GM19043 (cell line): ENCODE results near the gene RBM38.

ENCODE experiments used
- ATAC-seq: cut with Tn5 transposase; IDR thresholded peaks from one replicate; pipeline ENCODE4 v1.9.1; 2021; ENCODE audit warnings: low read depth; ENCODE audit not compliant: unreplicated experiment

Gene RBM38

DNA sequence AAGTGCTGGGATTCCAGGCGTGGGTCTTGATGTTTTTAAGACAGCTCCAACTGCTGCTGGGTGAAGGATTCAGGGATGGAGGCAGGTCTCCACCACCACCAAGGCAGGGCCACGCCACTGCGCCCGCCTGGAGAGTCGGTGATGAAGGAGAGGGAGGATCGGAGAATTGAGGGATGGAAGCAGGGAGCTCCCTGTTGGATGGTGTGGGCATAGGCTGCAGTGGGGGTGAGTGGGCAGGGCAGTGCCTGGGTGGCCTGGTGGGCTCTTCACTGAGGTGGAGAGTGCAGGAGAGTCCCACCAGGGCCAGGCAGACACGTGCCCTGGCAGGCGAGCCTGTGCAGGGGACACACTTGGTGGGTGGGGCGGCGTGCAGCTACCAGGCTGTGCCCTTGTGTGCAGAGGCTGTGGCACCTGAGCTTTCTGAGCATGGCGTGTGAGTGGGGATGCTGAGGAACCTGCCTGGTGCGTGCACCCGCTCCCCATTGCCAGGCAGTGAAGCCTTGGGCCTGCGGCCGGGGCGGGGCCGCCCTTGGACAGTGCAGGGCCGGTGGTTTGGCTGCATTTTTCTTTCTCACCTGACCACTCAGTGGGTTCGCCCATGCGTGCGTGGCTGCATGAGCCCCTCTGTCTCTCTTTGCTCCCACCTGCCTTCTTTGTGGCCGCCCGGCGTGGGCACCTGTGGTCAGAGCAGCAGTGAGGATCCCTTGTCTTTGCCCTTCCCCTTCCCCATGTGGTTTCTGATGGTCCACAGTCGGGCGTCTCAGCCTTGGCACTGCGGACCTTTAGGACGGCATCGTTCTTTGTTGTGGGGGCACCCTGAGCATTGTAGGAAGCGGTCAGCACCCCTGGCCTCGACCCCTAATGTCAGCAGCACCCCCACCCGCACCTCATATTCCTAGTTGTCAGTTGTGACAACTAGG is 11.3 kb downstream of the RBM38 start:
- ATAC-seq = no peak

DNA sequence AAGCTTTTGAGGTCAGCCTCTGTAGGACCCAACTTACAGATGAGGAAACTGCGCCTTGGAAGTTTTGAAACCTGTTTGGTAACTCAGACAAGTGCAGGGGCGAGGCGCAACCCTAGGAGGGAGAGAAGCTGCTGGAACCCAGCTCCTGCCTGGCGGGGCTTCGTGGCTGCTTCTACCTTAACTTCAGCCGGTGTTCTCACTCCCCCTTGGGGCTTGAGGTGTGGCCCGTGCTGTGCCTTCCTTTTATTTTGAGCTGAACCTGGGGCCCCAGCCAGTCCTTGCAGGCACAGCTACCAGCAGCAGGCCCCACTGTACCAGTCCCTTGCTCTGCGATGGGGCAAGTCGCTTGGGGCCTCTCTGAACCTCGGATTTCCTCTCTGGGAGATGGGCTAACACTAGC is 12.0 kb downstream of the RBM38 start:
- no peak for ATAC-seq

DNA sequence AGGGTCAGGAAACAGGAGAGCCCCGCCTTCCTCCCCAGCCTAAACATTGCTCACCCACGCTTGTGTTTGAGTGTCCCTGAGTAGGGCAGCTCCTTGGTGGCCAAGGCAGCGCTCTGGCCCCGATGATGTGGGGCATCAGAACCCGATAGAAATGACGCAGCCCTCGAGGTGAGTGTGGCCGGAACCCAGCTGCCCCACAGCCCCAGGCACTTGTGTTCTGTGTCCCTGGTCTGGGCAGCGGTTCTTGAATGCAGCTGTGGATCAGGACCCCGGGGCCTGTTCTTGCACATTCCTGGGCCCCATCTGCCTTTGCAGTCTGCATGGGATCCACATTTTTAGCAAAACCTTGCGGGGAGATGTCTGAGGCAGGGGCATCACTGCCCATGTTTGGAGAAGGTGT is 12.8 kb downstream of the RBM38 start:
- no peak for ATAC-seq

DNA sequence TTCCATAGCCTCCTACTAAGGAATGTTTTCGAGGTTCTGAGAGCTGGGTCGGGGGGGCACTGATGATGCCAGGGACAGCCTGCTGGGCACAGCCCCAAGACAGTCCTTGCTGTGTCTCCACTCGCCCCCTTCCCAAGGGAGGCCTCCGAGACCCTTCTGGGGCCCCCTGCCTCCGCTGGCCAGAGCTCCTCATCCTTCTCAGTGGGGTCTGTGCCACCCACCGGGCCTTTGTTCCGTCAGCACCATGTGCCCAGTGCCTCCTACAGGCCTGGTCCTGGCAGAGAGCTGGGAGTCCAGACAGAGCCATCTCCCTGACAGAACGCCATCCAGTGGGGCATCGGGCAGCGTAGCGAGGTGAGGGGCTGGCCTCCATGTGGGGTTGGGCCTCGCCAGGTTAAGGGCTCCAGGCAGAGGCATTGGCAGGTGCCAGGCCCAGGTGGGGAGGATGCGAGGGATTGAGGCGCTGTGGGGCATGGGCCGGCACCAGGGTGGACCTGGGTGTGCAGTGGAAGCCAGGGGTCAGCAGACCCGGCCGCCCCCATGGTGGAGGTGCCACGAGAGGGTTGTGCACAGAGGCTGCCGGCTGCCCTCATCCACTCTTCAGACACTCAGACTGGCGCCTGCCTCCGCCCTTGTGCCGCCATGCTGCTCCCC is 13.3 kb downstream of the RBM38 start:
- no peak for ATAC-seq

DNA sequence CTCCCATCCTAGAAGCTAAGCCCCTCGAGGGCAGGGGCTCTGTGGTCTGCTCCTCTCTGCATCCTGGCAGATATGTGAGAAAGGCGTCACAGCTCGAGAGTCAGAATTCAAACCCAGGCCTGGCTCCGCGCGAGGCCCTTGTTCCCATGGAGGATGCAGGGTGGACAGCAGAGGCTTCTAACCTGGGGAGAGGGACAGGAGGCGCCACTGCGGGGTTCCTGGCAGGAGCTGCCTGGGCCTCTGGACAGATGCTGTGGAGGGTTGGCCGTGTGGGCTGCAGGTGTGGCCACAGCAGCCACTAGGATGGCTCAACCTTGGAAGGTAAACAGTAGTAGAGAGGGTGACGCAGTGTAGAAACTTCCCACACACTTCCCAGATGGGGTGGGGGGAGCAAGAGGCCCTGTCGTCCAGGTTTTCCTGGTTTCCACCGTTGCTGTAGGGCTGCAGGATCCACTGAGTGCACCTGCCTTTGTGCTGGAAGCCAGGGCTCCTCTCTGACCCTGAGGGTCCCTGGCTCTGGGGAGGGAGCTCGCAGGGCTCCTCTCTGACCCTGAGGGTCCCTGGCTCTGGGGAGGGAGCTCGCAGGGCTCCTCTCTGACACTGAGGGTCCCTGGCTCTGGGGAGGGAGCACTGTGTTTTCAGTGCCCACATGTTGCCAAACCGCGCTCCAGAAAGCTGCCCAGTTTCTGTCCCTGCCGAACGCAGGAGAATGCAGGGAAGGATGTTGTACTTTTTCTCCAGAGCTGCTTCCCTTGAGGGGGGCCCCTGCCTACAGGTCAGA is 14.2 kb downstream of the RBM38 start:
- no peak for ATAC-seq

DNA sequence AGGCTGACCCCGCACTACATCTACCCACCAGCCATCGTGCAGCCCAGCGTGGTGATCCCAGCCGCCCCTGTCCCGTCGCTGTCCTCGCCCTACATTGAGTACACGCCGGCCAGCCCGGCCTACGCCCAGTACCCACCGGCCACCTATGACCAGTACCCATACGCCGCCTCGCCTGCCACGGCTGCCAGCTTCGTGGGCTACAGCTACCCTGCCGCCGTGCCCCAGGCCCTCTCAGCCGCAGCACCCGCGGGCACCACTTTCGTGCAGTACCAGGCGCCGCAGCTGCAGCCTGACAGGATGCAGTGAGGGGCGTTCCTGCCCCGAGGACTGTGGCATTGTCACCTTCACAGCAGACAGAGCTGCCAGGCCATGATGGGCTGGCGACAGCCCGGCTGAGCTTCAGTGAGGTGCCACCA is 16.4 kb downstream of the RBM38 start:
- no peak for ATAC-seq

DNA sequence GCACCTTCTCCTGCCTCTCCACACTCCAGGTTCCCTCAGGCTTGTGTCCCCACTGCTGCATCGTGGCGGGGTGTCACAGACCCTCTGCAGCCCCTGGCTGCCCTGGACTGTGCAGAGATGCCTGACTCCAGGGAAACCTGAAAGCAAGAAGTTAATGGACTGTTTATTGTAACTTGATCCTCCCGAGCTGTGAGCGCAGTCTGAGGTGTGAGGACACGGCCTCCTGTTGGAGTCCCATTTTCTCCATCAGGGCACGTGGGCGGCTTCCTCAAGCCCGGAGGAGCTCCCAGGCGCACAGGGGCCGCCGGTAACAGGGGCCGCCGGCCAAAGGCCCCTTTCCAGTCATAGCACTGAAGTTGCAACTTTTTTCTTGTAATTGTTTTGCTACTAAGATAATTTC is 16.9 kb downstream of the RBM38 start:
- no peak for ATAC-seq

DNA sequence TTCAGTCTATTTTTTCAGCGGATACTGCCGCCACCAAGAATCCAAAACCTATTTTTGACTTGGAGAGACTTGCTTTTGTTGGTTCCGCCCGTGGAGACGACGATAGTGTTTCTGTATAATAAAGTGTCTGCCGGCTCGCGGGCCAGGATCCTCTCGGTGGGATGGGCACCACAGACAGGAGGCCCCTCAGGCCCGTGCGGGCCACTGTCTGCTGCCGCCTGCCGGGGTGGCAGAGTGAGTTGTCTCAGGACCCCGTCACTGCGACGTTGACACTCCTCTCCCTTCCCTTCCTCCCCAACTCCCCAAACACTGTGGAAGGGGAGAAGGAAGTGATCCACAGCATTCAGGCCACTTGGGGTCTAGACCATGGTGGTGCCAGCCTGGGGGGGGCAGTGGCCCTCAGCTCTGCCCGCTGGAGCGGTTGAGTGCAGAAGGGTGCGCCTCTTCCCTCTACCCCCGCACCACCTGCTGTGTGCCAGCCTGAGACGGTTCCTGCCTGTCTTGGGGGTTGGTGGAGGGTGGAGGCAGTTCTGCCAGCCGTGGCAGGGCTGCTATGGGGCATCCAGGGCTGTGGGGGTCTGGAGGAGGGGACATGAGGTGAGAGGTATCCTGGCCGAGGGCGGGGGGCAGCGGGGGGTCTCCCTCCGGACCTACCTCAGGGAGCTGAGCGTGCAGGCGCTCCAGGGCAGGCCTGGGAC is 17.5 kb downstream of the RBM38 start:
- no peak for ATAC-seq

DNA sequence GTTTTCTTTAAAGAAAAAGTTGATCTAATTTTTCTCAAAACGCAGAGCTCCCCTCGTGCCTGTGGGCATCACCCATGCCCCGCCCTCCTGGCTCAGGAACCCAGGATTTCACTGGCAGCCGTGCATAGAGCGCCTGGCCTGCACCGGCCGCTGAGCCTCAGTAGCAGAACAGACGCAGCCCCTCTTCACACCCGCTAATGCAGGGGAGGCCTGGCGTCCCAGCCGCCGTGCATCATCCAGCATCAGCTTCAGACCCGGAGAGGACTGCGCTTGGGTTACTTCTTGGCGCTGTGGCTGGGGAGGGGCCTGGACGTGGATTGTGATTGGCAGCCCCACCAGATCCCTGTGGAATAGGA is 18.1 kb downstream of the RBM38 start:
- ATAC-seq = no peak

DNA sequence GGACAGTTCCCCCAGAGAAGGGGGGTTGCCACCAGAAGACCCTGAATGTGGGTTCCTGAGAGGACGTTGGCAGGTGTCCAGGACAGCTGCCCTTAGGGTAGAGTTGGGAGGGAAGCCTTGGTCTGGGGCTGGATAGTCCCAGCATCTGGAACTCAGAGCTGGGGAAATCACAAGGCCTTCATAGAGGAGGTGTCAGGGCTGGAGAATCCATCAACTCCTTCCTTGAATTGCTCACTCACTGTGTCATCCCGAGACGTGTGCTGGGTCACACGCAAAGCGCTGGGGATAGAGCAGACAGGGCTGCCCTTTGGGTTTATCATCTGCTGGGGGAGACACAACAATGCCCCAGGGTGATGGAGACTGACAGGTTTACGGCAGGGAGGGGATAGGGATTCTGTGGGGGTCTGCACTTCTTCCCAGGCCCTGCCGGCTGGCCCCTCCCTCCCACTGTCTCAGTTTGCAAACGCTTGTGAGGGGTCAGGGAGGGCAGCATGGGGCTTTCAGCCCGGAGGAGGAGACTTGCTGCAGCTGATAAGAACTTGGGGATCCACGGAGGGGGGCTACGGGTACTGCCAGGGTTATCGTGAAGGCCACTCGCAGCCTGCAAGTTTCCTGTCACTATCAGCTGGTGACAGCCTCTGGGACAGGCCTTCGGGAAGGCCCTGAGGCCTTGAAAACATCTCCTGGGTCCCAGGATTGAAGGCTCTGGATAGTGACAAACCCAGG is 18.6 kb downstream of the RBM38 start:
- no peak for ATAC-seq

DNA sequence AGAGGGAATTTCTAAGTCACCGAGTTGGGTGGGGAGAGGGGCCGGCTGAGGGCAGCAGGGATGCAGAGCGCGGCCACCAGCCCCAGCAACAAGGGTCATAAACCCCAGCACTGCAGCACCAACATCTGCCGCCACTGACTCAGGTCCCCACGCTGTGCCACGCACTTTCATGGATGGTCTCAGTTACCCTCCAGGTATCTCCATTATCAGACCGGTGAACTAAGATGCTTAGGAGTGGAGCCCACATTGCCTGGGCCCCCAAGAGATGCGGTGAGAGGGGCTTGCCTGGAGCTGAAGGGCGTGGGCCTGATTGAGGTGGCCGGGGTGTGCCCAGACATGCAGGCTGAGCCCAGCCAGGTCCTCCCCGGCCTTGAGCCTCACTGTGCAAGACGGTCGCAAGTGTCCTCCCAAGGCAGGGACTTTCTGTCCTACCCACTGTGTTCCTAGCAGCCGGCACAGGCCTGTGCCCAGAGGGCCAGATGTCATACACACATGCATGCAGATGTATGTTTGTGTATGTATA is 19.3 kb downstream of the RBM38 start:
- no peak for ATAC-seq

DNA sequence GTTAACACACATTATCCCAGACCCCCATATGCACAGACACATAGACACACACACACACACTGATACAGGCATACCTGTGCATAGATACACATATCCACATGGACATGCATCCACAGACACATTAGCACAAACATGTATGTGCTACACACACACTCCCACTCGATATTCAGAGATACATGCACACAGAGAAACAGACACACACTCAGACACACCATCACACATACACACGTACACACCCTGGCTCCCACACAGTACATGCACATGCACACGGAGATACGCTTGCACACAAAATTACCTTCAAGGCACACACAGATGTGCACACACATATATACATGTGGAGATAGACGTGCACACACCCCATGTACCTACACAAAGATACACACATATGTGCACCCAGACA is 19.7 kb downstream of the RBM38 start:
- ATAC-seq = no peak

DNA sequence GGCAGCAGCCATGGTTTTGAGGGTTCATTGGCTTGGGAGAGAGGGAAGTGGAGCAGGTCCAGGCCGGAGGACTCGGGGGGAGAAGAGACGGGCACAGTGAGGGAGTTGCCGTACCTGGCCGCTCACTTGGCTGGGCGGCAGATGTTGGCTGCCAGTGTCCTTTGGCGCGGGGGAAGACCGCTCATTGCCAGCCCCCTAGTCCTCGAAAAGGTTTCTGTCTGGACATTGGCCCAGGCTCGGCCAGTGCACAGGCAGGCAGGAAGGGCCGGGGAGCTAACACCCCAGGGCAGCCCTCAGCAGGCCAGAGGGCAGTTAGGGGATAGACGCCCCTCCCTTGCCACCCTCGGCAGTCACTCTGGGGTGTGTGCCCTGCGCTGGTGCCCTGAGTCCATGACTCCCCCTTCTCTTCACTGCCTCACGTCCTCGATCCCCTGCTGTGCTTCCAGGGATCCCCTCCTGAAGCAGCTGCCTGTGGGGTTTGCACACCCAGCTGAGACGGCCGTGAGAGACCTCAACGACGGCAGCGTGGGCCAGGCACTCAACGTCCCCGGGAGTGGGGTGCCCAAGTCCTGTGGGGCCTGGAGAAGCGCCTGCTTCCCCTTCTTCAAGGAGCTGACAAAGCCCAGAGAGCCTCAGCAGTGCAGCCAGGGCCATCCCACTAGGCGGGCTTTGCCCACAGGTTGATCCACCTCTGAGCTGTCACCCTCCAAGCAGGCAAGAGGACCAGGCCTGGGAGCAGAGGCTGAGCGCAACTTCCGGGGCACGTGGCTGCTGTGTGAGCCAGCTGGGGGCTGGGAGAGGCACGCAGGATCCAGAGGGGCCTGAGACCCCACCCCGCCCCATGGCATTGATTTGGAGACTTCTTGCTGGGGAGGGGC is 20.4 kb downstream of the RBM38 start:
- ATAC-seq = no peak

DNA sequence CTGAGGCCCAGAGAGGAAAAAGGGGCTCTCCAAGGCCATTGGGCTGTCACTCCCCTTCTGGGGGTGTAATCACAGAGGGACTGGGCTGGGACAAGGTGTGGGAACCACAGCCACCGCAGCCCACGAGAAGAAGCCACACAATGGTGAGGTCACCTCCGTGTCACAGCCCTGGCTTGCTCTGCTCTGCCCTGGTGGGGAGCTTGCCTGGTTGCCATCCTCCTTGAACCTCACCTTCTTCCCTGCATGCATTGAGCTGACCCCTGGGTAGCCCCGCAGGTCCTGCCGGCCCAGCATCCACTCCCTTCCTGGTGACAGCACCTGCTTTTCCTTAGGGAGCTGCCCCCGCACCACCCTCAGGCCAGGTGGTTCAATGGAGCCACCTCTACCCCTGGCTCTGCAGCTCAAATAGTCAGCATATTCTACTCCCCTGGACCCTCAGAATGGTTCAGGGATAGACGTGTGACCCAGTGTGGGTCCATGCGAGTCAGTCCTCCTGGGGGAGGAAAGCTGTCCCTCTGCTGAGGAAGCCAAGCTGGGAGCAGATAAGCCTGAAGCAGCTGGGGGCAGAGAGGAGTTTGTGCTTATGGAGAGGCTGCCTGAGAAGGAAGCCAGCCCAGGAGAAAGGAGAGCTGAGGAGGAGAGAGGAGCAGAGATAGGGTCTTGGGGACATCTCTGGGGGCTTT is 21.3 kb downstream of the RBM38 start:
- no peak for ATAC-seq

DNA sequence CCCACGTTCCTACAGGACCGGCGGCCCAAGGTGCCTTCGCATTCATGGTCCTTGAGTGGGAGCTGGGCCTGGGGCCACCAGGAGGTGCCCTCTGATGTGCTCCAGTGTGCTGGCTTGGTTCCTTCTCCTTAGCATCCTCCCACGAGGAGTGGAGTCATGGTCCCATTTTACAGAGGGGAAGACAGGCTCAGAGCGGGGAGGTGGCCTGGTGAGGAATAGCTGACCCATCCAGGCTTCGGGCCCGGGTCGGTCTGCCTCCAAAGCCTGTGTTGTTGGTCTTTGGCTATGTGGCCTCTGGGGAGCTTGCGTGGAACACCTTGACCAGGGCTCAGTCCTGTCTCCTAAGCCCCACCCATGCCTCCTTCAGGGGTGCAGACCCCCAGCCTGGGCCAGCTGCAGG is 22.8 kb downstream of the RBM38 start:
- ATAC-seq = no peak

DNA sequence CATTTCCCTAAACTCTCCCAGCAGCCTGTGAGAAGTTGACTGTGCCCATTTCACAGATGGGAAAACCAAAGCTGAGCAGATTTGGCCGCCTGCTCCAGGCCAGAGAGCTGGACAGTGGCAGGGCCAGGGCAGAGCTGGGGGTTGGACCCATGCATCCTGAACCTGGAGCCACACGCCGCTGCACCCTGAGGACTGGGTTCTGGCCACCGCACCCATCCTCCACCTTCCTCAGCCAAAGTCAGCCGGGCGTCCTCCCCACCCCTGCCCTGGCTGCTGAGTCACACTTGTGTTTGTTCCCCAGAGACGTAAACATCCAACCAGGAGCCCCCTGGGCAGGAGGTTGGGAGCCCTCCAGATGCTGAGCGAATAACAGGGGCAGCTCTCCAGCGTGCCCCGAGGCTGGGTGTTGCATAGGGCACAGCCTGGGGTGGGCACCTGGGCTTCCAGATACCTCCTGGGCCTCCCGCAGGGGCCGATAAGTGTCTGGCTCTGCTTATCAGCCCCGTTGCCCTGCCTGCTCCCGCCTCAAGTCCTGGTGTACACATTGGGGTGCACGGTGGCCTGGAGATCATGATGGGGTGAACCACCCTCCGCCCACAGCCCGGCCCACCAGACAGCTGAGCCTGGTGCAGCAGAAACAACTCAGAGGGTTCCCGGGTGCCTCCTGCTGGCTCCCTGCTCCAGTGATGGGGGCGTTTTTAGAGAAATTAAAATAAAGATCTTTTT is 23.8 kb downstream of the RBM38 start:
- no peak for ATAC-seq

DNA sequence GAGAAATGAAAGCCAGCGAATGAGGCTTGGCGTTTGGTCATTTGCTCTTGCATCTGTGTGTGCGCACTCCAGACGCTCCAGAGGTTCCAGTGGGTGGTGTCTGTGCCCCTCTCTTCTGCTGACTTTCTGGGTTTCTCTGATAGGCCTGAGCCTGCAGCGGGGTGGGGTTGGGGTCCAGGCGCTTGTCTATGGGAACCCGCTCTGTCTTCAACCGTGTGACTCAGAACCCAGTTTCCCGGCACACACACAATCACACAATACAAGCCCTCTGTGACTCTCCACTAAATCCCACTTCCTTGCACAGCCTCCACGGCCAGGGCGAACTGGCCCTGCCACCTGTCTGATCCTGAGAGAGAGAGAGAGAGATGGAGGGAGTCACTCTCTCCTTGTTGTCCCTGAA is 24.6 kb downstream of the RBM38 start:
- ATAC-seq = no peak
